ENCODE results near the gene KDELR1.

- TF ChIP-seq, protein P1, sequence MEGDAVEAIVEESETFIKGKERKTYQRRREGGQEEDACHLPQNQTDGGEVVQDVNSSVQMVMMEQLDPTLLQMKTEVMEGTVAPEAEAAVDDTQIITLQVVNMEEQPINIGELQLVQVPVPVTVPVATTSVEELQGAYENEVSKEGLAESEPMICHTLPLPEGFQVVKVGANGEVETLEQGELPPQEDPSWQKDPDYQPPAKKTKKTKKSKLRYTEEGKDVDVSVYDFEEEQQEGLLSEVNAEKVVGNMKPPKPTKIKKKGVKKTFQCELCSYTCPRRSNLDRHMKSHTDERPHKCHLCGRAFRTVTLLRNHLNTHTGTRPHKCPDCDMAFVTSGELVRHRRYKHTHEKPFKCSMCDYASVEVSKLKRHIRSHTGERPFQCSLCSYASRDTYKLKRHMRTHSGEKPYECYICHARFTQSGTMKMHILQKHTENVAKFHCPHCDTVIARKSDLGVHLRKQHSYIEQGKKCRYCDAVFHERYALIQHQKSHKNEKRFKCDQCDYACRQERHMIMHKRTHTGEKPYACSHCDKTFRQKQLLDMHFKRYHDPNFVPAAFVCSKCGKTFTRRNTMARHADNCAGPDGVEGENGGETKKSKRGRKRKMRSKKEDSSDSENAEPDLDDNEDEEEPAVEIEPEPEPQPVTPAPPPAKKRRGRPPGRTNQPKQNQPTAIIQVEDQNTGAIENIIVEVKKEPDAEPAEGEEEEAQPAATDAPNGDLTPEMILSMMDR (IDR thresholded peaks at IDR 0.05 in 2 of 3, conservative IDR thresholded peaks at IDR 0.05 in 1 of 3; ENCODE audit: insufficient read depth in 2 of 3, low read depth in 1 of 3, low read length in 3 of 3): 0 out of 6 replicates have a peak, but pooled peaks of 1 of the 3 experiments have one; percentile 6
- TF ChIP-seq POLR2A (conservative IDR thresholded peaks at IDR 0.05): peak; percentile 67
- TF ChIP-seq, protein P2, sequence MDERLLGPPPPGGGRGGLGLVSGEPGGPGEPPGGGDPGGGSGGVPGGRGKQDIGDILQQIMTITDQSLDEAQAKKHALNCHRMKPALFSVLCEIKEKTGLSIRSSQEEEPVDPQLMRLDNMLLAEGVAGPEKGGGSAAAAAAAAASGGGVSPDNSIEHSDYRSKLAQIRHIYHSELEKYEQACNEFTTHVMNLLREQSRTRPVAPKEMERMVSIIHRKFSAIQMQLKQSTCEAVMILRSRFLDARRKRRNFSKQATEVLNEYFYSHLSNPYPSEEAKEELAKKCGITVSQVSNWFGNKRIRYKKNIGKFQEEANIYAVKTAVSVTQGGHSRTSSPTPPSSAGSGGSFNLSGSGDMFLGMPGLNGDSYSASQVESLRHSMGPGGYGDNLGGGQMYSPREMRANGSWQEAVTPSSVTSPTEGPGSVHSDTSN (CRISPR knock-in tag; IDR thresholded peaks at IDR 0.05; ENCODE audit: low read depth): peak; percentile 64
- TF ChIP-seq, protein P2 (tag; conservative IDR thresholded peaks at IDR 0.05; ENCODE audit: low read depth): peak; percentile 98
- TF ChIP-seq TCF7L2 (IDR thresholded peaks at IDR 0.05; ENCODE audit: low read depth, low read length): no peak
- 0 out of 2 replicates have a peak, but pooled peaks have one; percentile 19 for TF ChIP-seq PHB (CRISPR knock-in tag; IDR thresholded peaks at IDR 0.05)
- TF ChIP-seq EZH2 (IDR thresholded peaks at IDR 0.05; ENCODE audit: borderline replicate concordance, low read depth, low read length): no peak
Observed at GRCh38 chr19:48332662-48333466, 58.5 kb downstream of the KDELR1 start.

Measured in K562 (cell line).